GM12801 (cell line): ENCODE data around the gene TRAF6.

ENCODE experiments used
- TF ChIP-seq, protein P1 (sequence below): IDR thresholded peaks from one replicate; pipeline ENCODE4 v1.5.1; 2011; ENCODE audit warnings: control low read depth; ENCODE audit not compliant: insufficient read length; ENCODE audit errors: extremely low read depth

TRAF6 gene

DNA sequence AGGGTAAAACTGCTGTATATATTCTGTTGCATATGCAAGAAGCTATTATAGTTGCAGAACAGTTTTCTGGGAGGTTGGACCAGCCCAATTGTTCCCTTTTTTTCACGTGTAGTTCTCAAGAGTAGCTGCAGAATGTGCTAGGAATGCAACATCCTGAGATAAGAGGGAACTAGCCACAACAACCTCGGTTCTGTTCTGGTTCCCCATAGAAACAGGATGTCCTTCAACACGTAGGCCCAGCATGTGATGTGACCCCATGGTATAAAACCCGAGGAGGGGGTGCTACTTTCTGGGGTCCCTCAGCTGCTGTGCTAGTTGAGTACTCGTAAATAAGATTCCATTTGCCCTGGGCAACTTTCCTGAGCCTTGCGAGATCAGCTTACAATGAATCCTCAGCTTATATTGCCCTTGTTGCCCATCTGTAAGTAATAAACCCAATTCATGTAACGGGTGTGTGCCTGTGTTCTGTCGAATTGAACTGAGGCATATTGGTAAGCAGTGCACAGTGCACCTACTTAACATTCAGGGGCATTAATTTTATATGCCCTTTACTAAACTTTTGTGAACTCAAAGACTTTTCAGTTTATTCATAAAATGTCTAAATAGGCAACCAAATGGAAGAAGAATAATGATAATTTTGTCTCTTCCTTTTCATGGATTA lies 23.0 kb upstream of the TRAF6 start:
- TF ChIP-seq, protein P1, sequence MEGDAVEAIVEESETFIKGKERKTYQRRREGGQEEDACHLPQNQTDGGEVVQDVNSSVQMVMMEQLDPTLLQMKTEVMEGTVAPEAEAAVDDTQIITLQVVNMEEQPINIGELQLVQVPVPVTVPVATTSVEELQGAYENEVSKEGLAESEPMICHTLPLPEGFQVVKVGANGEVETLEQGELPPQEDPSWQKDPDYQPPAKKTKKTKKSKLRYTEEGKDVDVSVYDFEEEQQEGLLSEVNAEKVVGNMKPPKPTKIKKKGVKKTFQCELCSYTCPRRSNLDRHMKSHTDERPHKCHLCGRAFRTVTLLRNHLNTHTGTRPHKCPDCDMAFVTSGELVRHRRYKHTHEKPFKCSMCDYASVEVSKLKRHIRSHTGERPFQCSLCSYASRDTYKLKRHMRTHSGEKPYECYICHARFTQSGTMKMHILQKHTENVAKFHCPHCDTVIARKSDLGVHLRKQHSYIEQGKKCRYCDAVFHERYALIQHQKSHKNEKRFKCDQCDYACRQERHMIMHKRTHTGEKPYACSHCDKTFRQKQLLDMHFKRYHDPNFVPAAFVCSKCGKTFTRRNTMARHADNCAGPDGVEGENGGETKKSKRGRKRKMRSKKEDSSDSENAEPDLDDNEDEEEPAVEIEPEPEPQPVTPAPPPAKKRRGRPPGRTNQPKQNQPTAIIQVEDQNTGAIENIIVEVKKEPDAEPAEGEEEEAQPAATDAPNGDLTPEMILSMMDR = no peak

DNA sequence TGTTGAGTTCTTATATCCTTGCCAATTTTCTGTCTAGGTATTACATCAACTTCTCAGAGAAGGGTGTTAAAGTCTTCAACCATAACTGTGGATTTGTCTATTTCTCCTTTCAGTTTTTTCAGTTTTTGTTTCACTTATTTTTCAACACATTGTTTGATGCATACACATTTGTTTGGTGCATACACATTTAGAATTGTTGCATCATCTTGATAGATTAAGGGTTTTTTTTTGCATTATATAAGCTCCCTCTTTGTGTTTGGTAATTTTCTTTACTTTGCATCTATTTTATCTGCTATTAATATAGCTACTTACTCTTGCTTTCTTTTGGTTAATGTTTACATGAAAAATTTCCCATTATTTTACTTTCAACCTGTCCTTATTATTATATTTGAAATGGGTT lies 20.8 kb upstream of the TRAF6 start:
- TF ChIP-seq, protein P1 = no peak

DNA sequence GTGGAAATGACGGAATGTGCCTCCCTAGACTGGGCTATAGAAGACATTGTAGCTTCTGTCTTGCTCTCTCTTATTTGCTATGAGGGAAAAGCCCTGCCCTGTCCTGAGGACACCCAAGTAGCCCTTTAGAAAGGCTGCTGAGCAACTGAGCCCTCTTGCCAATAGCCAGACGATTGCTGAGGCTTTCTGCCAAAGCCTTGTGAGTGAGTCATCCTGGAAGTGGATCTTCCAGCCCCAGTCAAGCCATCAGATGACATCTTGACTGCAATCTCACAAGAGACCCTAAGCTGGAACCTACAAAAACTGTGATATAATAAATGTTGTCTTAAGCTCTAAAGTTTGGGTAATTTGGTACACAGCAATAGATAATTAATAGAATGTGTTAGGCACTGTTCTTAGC lies 3.9 kb upstream of the TRAF6 start:
- TF ChIP-seq, protein P1 = no peak

DNA sequence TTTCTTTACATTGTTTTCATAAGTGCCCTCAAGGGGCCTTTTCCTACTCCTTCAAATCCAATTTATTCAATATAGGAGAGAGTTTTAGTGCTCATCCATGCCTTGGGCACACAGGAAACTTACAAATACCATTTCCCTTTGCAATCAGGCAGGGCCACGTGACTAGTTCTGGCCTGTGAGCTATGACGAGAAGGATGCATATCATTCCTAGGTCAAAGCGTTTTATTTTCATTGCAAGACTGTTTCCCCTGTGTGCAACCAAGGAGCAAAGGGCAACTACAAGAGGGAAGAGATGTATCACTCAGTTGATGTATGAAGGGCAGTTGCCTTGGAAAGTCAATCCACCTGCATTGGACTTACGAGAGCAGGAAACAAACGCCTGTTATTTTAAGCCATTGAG lies 1.9 kb upstream of the TRAF6 start:
- TF ChIP-seq, protein P1 = no peak

DNA sequence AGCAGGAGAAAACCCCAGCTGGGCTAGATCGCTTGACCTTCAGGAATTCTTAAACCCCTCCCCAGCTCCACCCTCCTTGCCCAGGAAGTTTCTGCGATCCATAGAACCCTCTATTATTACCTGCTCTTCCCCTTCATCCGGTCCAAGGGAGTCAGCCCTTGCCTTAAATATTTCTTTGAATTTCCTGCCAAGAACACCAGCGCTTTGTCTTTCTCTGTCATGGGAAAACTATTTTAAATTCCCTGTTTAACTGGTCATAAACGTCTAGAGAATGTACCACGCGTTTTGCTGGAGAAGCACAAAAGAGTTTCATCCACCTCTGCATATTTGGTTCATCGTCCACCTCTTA lies 496 bp upstream of the TRAF6 start:
- TF ChIP-seq, protein P1 = no peak

DNA sequence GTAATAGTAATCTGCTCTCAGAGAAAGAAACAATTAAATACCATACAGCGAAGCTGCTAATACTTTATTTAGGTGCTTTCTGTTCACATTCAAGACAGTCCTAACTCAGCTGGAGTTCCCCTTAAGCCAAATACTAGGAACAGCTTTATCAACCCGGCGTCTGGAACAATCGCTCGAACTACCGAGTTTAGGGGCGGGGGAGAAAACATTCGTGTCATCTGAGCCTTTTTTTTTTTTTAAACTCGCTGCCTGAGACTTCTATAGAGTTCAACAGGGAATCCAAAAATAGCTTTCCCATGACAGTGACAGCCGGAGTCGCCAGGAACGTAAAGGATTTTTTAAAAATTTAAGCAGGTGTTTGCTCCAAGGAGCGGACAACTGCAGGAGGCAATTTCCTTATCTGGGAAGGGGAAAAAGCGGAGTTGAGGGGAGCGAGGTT lies 852 bp downstream of the TRAF6 start:
- TF ChIP-seq, protein P1 = no peak

DNA sequence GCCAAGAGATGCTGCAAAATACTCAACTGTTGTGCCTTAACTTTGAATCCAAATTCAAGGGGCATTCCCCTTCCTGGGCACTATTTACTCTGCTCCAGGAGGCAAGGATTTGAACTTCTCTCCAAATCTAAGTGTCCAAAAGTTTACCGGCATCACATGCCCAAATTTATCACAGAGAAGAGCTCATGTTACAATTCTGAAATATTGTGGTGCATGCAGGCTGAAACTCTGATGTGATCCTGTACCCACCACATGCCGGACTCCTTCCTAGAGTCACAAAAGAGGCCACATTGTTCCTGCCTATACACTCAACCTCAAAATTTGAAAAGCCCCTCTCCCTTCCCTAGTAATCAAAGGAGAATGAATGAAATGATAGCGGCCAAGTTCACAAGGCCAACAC lies 1.3 kb downstream of the TRAF6 start:
- TF ChIP-seq, protein P1 = no peak
